A673 (cell line): ENCODE data around the gene TIA1. TPM values are rescaled to one million over a fixed set of nuclear protein-coding genes. Genes with fewer than 3 reads are reported as not detected.

Experiments
- BruUV-seq: library from RNA; stranded (reverse); fragments of 400-500 nt; replicated peaks from 2 replicates; lab custom pipeline; 2021; lab: Mats Ljungman, UMichigan
- CTCF ChIA-PET: fragments of 300-600 bp; sonication (Branson Sonifier 250); formaldehyde crosslinking; loops from one replicate; lab custom pipeline; 2022; ENCODE audit warnings: antibody characterized with exemption; lab: Charles Lee
- POLR2A ChIA-PET: fragments of 300-600 bp; sonication (Branson Sonifier 250); formaldehyde crosslinking; loops from one replicate; lab custom pipeline; 2022; ENCODE audit warnings: antibody characterized with exemption; ENCODE audit not compliant: low non-redundant PET; lab: Charles Lee
- DNase-seq: peaks from one replicate; pipeline ENCODE4 v3.0.0-alpha.2; 2015; ENCODE audit warnings: low spot score
- H3K27ac ChIP-seq: fragments of 200-600 bp; sonication (generic); 2 replicates; pipeline ENCODE4 v1.5.1; 2016; ENCODE audit warnings: mixed run types, low read depth, mild to moderate bottlenecking, mixed read lengths, antibody characterized with exemption, low read length; ENCODE audit not compliant: poor library complexity, severe bottlenecking
- H3K27me3 ChIP-seq: fragments of 200-600 bp; sonication (generic); replicated peaks from 2 replicates; pipeline ENCODE4 v1.6.1; 2017; ENCODE audit warnings: mixed run types, low read depth, mild to moderate bottlenecking, mixed read lengths, antibody characterized with exemption, low read length; ENCODE audit not compliant: insufficient read depth, poor library complexity
- H3K36me3 ChIP-seq: fragments of 200-600 bp; sonication (generic); 2 replicates; pipeline ENCODE4 v1.6.1; 2016; ENCODE audit warnings: mixed run types, mild to moderate bottlenecking, mixed read lengths, antibody characterized with exemption, low read length; ENCODE audit not compliant: insufficient read depth, poor library complexity, severe bottlenecking
- H3K4me1 ChIP-seq: fragments of 200-600 bp; sonication (generic); 2 replicates; pipeline ENCODE4 v1.6.1; 2017; ENCODE audit warnings: mixed run types, mild to moderate bottlenecking, mixed read lengths, antibody characterized with exemption, low read length; ENCODE audit not compliant: insufficient read depth, poor library complexity, severe bottlenecking
- H3K4me3 ChIP-seq: fragments of 200-600 bp; sonication (generic); 2 replicates; pipeline ENCODE4 v1.5.1; 2016; ENCODE audit warnings: low read depth, mixed run types, mild to moderate bottlenecking, mixed read lengths, low read length; ENCODE audit not compliant: poor library complexity, severe bottlenecking
- H3K9me3 ChIP-seq: fragments of 200-600 bp; sonication (generic); 2 replicates; pipeline ENCODE4 v1.6.1; 2016; ENCODE audit warnings: mixed run types, low read depth, mild to moderate bottlenecking, mixed read lengths, antibody characterized with exemption, low read length; ENCODE audit not compliant: poor library complexity, severe bottlenecking
- EZH2 ChIP-seq: fragments of 200-600 bp; sonication (generic); IDR thresholded peaks from 2 replicates; pipeline ENCODE4 v1.6.1; 2017; ENCODE audit warnings: borderline replicate concordance, low read depth, mild to moderate bottlenecking, mixed read lengths, antibody characterized with exemption, low read length; ENCODE audit not compliant: poor library complexity, severe bottlenecking
- intact Hi-C: fragments of 100-400 bp; cut with micrococcal nuclease; formaldehyde crosslinking; loops from one replicate; pipeline ENCODE4 v1.10.0; 2022; ENCODE audit not compliant: unreplicated experiment
- total RNA-seq: library from RNA; stranded (reverse); gene quantifications from 2 replicates; pipeline ENCODE4 v1.2.3, GENCODE V29; 2021
- TF ChIP-seq, protein P1 (sequence below): fragments of 300-800, 200-600 bp; sonication (generic); conservative IDR thresholded peaks from 2 replicates; pipeline ENCODE4 v1.5.1; 2017; ENCODE audit warnings: low read depth, mild to moderate bottlenecking, antibody characterized with exemption, low read length, moderate library complexity, mixed read lengths

The TIA1 gene
- total RNA-seq, 1 experiment from 2014 or later = 197 TPM

GRCh38 chr2:70242552-70242951 is 5.9 kb downstream of the TIA1 start:
- Histone ChIP-seq H3K4me1 (peaks cover 17% of the 10 kb centered on the region), H3K27ac (no peak overlapping the region), H3K27me3 (no peaks in the 10 kb centered on the region), H3K4me3 (no peak overlapping the region), H3K36me3 (peaks cover 23% of the 10 kb centered on the region), H3K9me3 (no peaks in the 10 kb centered on the region)
- intact Hi-C loops = no loop called here
- CTCF ChIA-PET = no interaction called here
- BruUV-seq = no TSS peak
- POLR2A ChIA-PET = no interaction called here
- TF ChIP-seq, protein P1, sequence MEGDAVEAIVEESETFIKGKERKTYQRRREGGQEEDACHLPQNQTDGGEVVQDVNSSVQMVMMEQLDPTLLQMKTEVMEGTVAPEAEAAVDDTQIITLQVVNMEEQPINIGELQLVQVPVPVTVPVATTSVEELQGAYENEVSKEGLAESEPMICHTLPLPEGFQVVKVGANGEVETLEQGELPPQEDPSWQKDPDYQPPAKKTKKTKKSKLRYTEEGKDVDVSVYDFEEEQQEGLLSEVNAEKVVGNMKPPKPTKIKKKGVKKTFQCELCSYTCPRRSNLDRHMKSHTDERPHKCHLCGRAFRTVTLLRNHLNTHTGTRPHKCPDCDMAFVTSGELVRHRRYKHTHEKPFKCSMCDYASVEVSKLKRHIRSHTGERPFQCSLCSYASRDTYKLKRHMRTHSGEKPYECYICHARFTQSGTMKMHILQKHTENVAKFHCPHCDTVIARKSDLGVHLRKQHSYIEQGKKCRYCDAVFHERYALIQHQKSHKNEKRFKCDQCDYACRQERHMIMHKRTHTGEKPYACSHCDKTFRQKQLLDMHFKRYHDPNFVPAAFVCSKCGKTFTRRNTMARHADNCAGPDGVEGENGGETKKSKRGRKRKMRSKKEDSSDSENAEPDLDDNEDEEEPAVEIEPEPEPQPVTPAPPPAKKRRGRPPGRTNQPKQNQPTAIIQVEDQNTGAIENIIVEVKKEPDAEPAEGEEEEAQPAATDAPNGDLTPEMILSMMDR = no peak
- no peak for TF ChIP-seq EZH2
- no peak for DNase-seq

GRCh38 chr2:70241340-70241739 is 7.1 kb downstream of the TIA1 start:
- Histone ChIP-seq H3K4me3 (no peak overlapping the region), H3K4me1 (peaks cover 17% of the 10 kb centered on the region), H3K36me3 (peaks cover 23% of the 10 kb centered on the region), H3K27me3 (no peaks in the 10 kb centered on the region), H3K9me3 (no peaks in the 10 kb centered on the region), H3K27ac (no peak overlapping the region)
- intact Hi-C loops = no loop called here
- DNase-seq = peak; percentile 43
- BruUV-seq = no TSS peak
- POLR2A ChIA-PET = no interaction called here
- CTCF ChIA-PET = no interaction called here
- no peak for TF ChIP-seq EZH2
- TF ChIP-seq, protein P1 = no peak

DNA sequence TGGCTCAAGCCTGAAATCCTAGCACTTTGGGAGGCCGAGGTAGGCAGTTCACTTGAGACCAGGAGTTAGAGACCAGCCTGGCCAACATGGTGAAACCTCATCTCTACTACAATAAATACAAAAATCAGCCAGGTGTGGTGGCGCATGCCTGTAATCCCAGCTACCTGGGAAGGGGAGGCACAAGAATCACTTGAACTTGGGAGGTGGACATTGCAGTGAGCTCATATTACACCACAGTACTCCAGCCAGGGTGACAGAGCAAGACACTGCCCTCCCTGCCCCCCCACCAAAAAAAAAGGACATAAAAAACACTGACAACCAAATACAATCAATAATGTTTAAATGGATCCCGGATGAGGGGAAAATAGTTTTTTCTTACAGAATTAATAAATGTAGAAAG is 7.8 kb downstream of the TIA1 start:
- DNase-seq = no peak
- no peak for TF ChIP-seq EZH2
- TF ChIP-seq, protein P1 = no peak
- Histone ChIP-seq H3K9me3 (no peaks in the 10 kb centered on the region), H3K4me1 (peaks cover 17% of the 10 kb centered on the region), H3K36me3 (peaks cover 26% of the 10 kb centered on the region), H3K27ac (no peak overlapping the region), H3K27me3 (no peaks in the 10 kb centered on the region), H3K4me3 (no peak overlapping the region)
- intact Hi-C loops = no loop called here
- ChIA-PET POLR2A (no interaction called here), CTCF (no interaction called here)
- no TSS peak for BruUV-seq
